ENCODE data around the gene APOB. TPM values are rescaled to one million over a fixed set of nuclear protein-coding genes. Genes with fewer than 3 reads are reported as not detected.

Gene APOB
- total RNA-seq, 4 donors from 2014 or later = 0.05 to 8.8 (median 2.3) TPM

GRCh38 chr2:21028021-21028947 lies 15.6 kb downstream of the APOB start:
- no peak for DNase-seq
- no peak overlapping the region for H3K27ac ChIP-seq

GRCh38 chr2:21026479-21027282 lies 17.2 kb downstream of the APOB start:
- H3K4me3 ChIP-seq = no peak overlapping the region
- no peaks in the 10 kb centered on the region for H3K27me3 ChIP-seq
- H3K4me1 ChIP-seq = no peaks in the 10 kb centered on the region
- H3K36me3 ChIP-seq = no peaks in the 10 kb centered on the region
- intact Hi-C loops (cut with DNase I; ENCODE audit: low total_unique reads) = no loop called here
- H3K9me3 ChIP-seq = no peaks in the 10 kb centered on the region
- ATAC-seq = no peak
- no peak for TF ChIP-seq CTCF (IDR thresholded peaks at IDR 0.05 in 4 of 5, conservative IDR thresholded peaks at IDR 0.05 in 1 of 5)
- no peak for TF ChIP-seq POLR2A (IDR thresholded peaks at IDR 0.05)
- H3K27ac ChIP-seq = no peak overlapping the region
- in situ Hi-C loops (cut with MboI; ENCODE audit: low sequenced_read_pairs in 4 of 4) = no loop called here
- DNase-seq = no peak

More at GRCh38 chr2:21028021-21028947, 15.6 kb downstream of the APOB start:
- ATAC-seq = no peak
- no peak for TF ChIP-seq POLR2A (IDR thresholded peaks at IDR 0.05)
- TF ChIP-seq CTCF (IDR thresholded peaks at IDR 0.05 in 4 of 5, conservative IDR thresholded peaks at IDR 0.05 in 1 of 5) = no peak
- in situ Hi-C loops (cut with MboI; ENCODE audit: low sequenced_read_pairs in 4 of 4) (no loop called here), intact Hi-C loops (cut with DNase I; ENCODE audit: low total_unique reads) (no loop called here)
- H3K36me3 ChIP-seq = no peaks in the 10 kb centered on the region
- H3K4me1 ChIP-seq = no peaks in the 10 kb centered on the region
- H3K4me3 ChIP-seq = no peak overlapping the region
- no peaks in the 10 kb centered on the region for H3K9me3 ChIP-seq
- H3K27me3 ChIP-seq = no peaks in the 10 kb centered on the region

GRCh38 chr2:21025690-21026478 lies 18.0 kb downstream of the APOB start:
- H3K4me3 ChIP-seq = no peak overlapping the region
- no peaks in the 10 kb centered on the region for H3K4me1 ChIP-seq
- in situ Hi-C loops (cut with MboI; ENCODE audit: low sequenced_read_pairs in 4 of 4) = no loop called here
- TF ChIP-seq POLR2A (IDR thresholded peaks at IDR 0.05) = no peak
- H3K36me3 ChIP-seq = no peaks in the 10 kb centered on the region
- no peaks in the 10 kb centered on the region for H3K27me3 ChIP-seq
- no peaks in the 10 kb centered on the region for H3K9me3 ChIP-seq
- no peak overlapping the region for H3K27ac ChIP-seq
- DNase-seq (no peak), ATAC-seq (no peak)
- intact Hi-C loops (cut with DNase I; ENCODE audit: low total_unique reads) = no loop called here

GRCh38 chr2:21024722-21025389 lies 19.0 kb downstream of the APOB start:
- Histone ChIP-seq H3K27ac (no peak overlapping the region), H3K36me3 (no peaks in the 10 kb centered on the region), H3K27me3 (no peaks in the 10 kb centered on the region), H3K4me1 (no peaks in the 10 kb centered on the region), H3K4me3 (no peak overlapping the region), H3K9me3 (no peaks in the 10 kb centered on the region)
- no peak for TF ChIP-seq CTCF (IDR thresholded peaks at IDR 0.05 in 4 of 5, conservative IDR thresholded peaks at IDR 0.05 in 1 of 5)
- TF ChIP-seq POLR2A (IDR thresholded peaks at IDR 0.05) = no peak
- in situ Hi-C loops (cut with MboI; ENCODE audit: low sequenced_read_pairs in 4 of 4) (no loop called here), intact Hi-C loops (cut with DNase I; ENCODE audit: low total_unique reads) (no loop called here)
- no peak for DNase-seq
- ATAC-seq = no peak

Data from gastrocnemius medialis (tissue), 4 donors.